ENCODE measurements around the gene ITGA5. TPM values are rescaled to one million over a fixed set of nuclear protein-coding genes. Genes with fewer than 3 reads are reported as not detected.

ITGA5 gene
- total and polyA plus RNA-seq, 9 of the 15 experiments (the other 6 are each of a cell fraction or from before 2014, with no cell fraction given), result 9.1 to 82.1 (median 47.4) TPM

GRCh38 chr12:54443446-54443845, 24.4 kb upstream of the ITGA5 start:
- H3K4me2 ChIP-seq (ENCODE audit: insufficient read depth, low read length), result no peak overlapping the region
- H3K36me3 ChIP-seq (ENCODE audit: control insufficient read depth, insufficient read depth, low read length), result no peaks in the 10 kb centered on the region
- no peaks in the 10 kb centered on the region for H4K20me1 ChIP-seq (replicated peaks; ENCODE audit: control insufficient read depth, insufficient read depth, low read length)
- FAIRE-seq (no peak), ATAC-seq (no peak), DNase-seq (ENCODE audit: extremely low read depth in 1 of 4, low spot score in 3 of 4) (no peak)
- H2AFZ ChIP-seq (ENCODE audit: low read depth, low read length), result no peak overlapping the region
- no peak overlapping the region for H3K9ac ChIP-seq (ENCODE audit: insufficient read depth in 1 of 2, low read depth in 2 of 2, low read length in 2 of 2)
- no peak overlapping the region for H3K4me3 ChIP-seq
- WGBS (ENCODE audit: insufficient coverage, low coverage, missing lambda C conversion rate), result 57% methylated on average over 4 of the region's 4 CpGs
- intact Hi-C loops (cut with micrococcal nuclease) (no loop called here), in situ Hi-C loops (cut with MboI) (loop anchor here (10.0 kb wide), 1 partner anchor 49 kb away; no protein-coding TSS in a partner anchor)
- POLR2A ChIA-PET, result interaction anchor here (0.9 to 2.0 kb wide), 6 partner anchors 8 to 73 kb away, joined by 3 to 8 read pairs (median 4); no protein-coding TSS in a partner anchor
- H3K4me1 ChIP-seq (replicated peaks in 1 of 2; ENCODE audit: control insufficient read depth in 2 of 2, insufficient read depth in 2 of 2, low read length in 2 of 2), result peaks cover 0 to 15% of the 10 kb centered on the region in 2 experiments; a peak in 3 of 5 replicates
- TF ChIP-seq MYNN (IDR thresholded peaks at IDR 0.05) (no peak), MYNN (CRISPR knock-in tag; IDR thresholded peaks at IDR 0.05) (no peak), HDAC2 (IDR thresholded peaks at IDR 0.05) (no peak), ZNF445 (CRISPR knock-in tag; IDR thresholded peaks at IDR 0.05; ENCODE audit: low read depth) (no peak), NFIX (CRISPR knock-in tag; IDR thresholded peaks at IDR 0.05; ENCODE audit: low read depth) (no peak), HDGF (IDR thresholded peaks at IDR 0.05) (no peak), NKRF (IDR thresholded peaks at IDR 0.05; ENCODE audit: borderline replicate concordance) (no peak)
- no peaks in the 10 kb centered on the region for H3K79me2 ChIP-seq (ENCODE audit: control insufficient read depth, insufficient read depth, low read length)
- no peak overlapping the region for H3K27ac ChIP-seq (ENCODE audit: extremely low read depth, low read depth, low read length)
- H3K9me3 ChIP-seq (replicated peaks; ENCODE audit: control insufficient read depth, insufficient read depth, low read depth, low read length), result no peaks in the 10 kb centered on the region
- H3K27me3 ChIP-seq (ENCODE audit: control insufficient read depth in 2 of 2, insufficient read depth in 2 of 2, low read length in 2 of 2), result no peaks in the 10 kb centered on the region
- BruUV-seq (replicated peaks), result no TSS peak
- no peaks in the 10 kb centered on the region for H3K9me1 ChIP-seq (ENCODE audit: control insufficient read depth, insufficient read depth, low read length)
- CTCF ChIA-PET (ENCODE audit: low intra/inter-chr PET ratio), result no interaction called here
